ENCODE measurements around the gene MCF2L.

GRCh38 chr13:113135281-113135760 lies 166.3 kb downstream of the MCF2L start:
- TF ChIP-seq POLR2AphosphoS5 (IDR thresholded peaks at IDR 0.05; ENCODE audit: low read depth): no peak
- no peak for TF ChIP-seq CTCF (IDR thresholded peaks at IDR 0.05; ENCODE audit: insufficient read depth, low read length)
- no peak for TF ChIP-seq GABPA (IDR thresholded peaks at IDR 0.05; ENCODE audit: low read depth)
- TF ChIP-seq REST (IDR thresholded peaks at IDR 0.05; ENCODE audit: insufficient replicate concordance, low read depth): no peak
- TF ChIP-seq SPI1 (IDR thresholded peaks at IDR 0.05; ENCODE audit: borderline replicate concordance, low read depth): no peak

All from HL-60 (cell line).